MCF 10A (cell line): ENCODE results near the gene TNRC18. TPM values are rescaled to one million over a fixed set of nuclear protein-coding genes. Genes with fewer than 3 reads are reported as not detected.
"Not testable (repeated sequence)": the region's sequence is repeated elsewhere in the genome, so short reads cannot be mapped to it uniquely, and the experiment has no call there.

ENCODE experiments used
- BruUV-seq: library from RNA; stranded (reverse); fragments of 400-500 nt; replicated peaks from 2 replicates; lab custom pipeline; 2021; lab: Mats Ljungman, UMichigan
- CTCF ChIA-PET: fragments of 300-600 bp; sonication (Branson Sonifier 250); formaldehyde crosslinking; extraction: SDS; loops from one replicate; lab custom pipeline; 2021; ENCODE audit warnings: antibody characterized with exemption, inconsistent platforms; lab: Yijun Ruan, JAX
- POLR2A ChIA-PET: fragments of 300-600, 350-650 bp; sonication (Branson Sonifier 250); formaldehyde crosslinking; extraction: SDS; loops from one replicate; lab custom pipeline; 2020; ENCODE audit warnings: antibody characterized with exemption, inconsistent platforms; lab: Yijun Ruan, JAX
- DNase-seq: peaks from one replicate; pipeline ENCODE4 v3.0.0-alpha.2; 2018; ENCODE audit not compliant: unreplicated experiment
- H3K27ac Mint-ChIP-seq: one replicate; pipeline ENCODE4 v1.8.0; 2022; ENCODE audit warnings: mild to moderate bottlenecking, low read depth, mixed read lengths; ENCODE audit not compliant: unreplicated experiment
- H3K27me3 Mint-ChIP-seq: one replicate; pipeline ENCODE4 v1.8.0; 2022; ENCODE audit warnings: mixed read lengths; ENCODE audit not compliant: insufficient read depth, unreplicated experiment
- H3K36me3 Mint-ChIP-seq: one replicate; pipeline ENCODE4 v1.8.0; 2022; ENCODE audit warnings: mild to moderate bottlenecking, moderate library complexity, mixed read lengths; ENCODE audit not compliant: insufficient read depth, unreplicated experiment
- H3K4me1 Mint-ChIP-seq: one replicate; pipeline ENCODE4 v1.8.0; 2022; ENCODE audit warnings: mixed read lengths; ENCODE audit not compliant: insufficient read depth, unreplicated experiment
- H3K4me3 Mint-ChIP-seq: one replicate; pipeline ENCODE4 v1.8.0; 2022; ENCODE audit warnings: mild to moderate bottlenecking, moderate library complexity, mixed read lengths; ENCODE audit not compliant: unreplicated experiment
- H3K9me3 Mint-ChIP-seq: one replicate; pipeline ENCODE4 v1.8.0; 2022; ENCODE audit warnings: mixed read lengths; ENCODE audit not compliant: unreplicated experiment
- CTCF ChIP-seq: fragments of 200-600 bp; IDR thresholded peaks from one replicate; pipeline ENCODE4 v1.8.0; 2022; ENCODE audit warnings: antibody characterized with exemption, mild to moderate bottlenecking; ENCODE audit not compliant: unreplicated experiment
- intact Hi-C: fragments of 100-400 bp; cut with micrococcal nuclease; formaldehyde crosslinking; loops from 2 replicates; pipeline ENCODE4 v1.14.1; 2022
- total RNA-seq: library from RNA; stranded (reverse); gene quantifications from 2 replicates; pipeline ENCODE4 v1.2.3, GENCODE V29; 2022

The TNRC18 gene
- total RNA-seq, 1 experiment from 2014 or later = 132 TPM

- DNase-seq = no peak
- intact Hi-C loops = no loop called here
- H3K4me3 Mint-ChIP-seq = no peak overlapping the region
- no peaks in the 10 kb centered on the region for H3K9me3 Mint-ChIP-seq
- ChIA-PET POLR2A (no interaction called here), CTCF (interaction anchor here (1.5 to 2.2 kb wide), 4 partner anchors 29 to 191 kb away, joined by 5 to 16 read pairs (median 9); no protein-coding TSS in a partner anchor)
- no peak overlapping the region for H3K27ac Mint-ChIP-seq
- no peak for TF ChIP-seq CTCF
- H3K36me3 Mint-ChIP-seq = peaks cover 91% of the 10 kb centered on the region
- H3K4me1 Mint-ChIP-seq = peaks cover 5% of the 10 kb centered on the region
- BruUV-seq = no TSS peak
- H3K27me3 Mint-ChIP-seq = no peaks in the 10 kb centered on the region
Measured at GRCh38 chr7:5367661-5368060, 56.0 kb downstream of the TNRC18 start.

- H3K27ac Mint-ChIP-seq = peak overlapping the region; percentile 51
- peak; percentile 83 for DNase-seq
- peaks cover 89% of the 10 kb centered on the region for H3K36me3 Mint-ChIP-seq
- ChIA-PET CTCF (interaction anchor here (0.6 to 2.8 kb wide), 31 partner anchors 9 to 1555 kb away, joined by 3 to 21 read pairs (median 4); no protein-coding TSS in a partner anchor), POLR2A (interaction anchor here (0.6 to 1.0 kb wide), 4 partner anchors 11 to 457 kb away, joined by 3 to 5 read pairs (median 4); no protein-coding TSS in a partner anchor)
- H3K27me3 Mint-ChIP-seq, BruUV-seq, intact Hi-C loops, H3K9me3 Mint-ChIP-seq, H3K4me3 Mint-ChIP-seq, H3K4me1 Mint-ChIP-seq: not testable (repeated sequence)
- peak; percentile 64 for TF ChIP-seq CTCF
Measured at GRCh38 chr7:5365976-5366625, 57.5 kb downstream of the TNRC18 start.

GRCh38 chr7:5363729-5364128, 59.9 kb downstream of the TNRC18 start:
- peaks cover 89% of the 10 kb centered on the region for H3K36me3 Mint-ChIP-seq
- no TSS peak for BruUV-seq
- intact Hi-C loops = no loop called here

More at GRCh38 chr7:5363729-5364128, 59.9 kb downstream of the TNRC18 start:
- Mint-ChIP-seq H3K4me3 (no peak overlapping the region), H3K4me1 (no peaks in the 10 kb centered on the region), H3K27ac (no peak overlapping the region), H3K27me3 (no peaks in the 10 kb centered on the region), H3K9me3 (no peaks in the 10 kb centered on the region)
- ChIA-PET POLR2A (no interaction called here), CTCF (interaction anchor here (0.7 to 1.7 kb wide), 8 partner anchors 27 to 232 kb away, joined by 3 to 10 read pairs (median 4); no protein-coding TSS in a partner anchor)
- no peak for DNase-seq
- no peak for TF ChIP-seq CTCF
